ENCODE data around the gene TLCD2. TPM values are rescaled to one million over a fixed set of nuclear protein-coding genes. Genes with fewer than 3 reads are reported as not detected.

Gene TLCD2
- polyA plus RNA-seq, 1 experiment, result 3.1 TPM

DNA sequence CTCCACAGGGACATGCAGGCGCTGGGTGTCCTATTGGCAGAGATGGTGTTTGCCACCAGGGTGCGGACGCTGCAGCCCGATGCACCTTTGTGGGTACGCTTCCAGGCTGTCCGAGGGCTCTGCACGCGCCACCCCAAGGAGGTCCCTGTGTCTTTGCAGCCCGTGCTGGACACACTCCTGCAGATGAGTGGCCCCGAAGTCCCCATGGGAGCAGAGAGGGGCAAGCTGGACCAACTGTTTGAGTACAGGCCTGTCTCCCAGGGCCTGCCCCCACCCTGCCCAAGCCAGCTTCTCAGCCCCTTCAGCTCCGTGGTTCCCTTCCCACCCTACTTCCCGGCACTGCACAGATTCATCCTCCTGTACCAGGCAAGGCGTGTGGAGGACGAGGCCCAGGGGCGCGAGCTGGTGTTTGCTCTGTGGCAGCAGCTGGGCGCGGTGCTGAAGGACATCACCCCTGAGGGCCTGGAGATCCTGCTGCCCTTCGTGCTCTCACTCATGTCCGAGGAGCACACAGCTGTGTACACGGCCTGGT lies 17.1 kb upstream of the TLCD2 start:
- CTCF ChIA-PET, result no interaction called here

DNA sequence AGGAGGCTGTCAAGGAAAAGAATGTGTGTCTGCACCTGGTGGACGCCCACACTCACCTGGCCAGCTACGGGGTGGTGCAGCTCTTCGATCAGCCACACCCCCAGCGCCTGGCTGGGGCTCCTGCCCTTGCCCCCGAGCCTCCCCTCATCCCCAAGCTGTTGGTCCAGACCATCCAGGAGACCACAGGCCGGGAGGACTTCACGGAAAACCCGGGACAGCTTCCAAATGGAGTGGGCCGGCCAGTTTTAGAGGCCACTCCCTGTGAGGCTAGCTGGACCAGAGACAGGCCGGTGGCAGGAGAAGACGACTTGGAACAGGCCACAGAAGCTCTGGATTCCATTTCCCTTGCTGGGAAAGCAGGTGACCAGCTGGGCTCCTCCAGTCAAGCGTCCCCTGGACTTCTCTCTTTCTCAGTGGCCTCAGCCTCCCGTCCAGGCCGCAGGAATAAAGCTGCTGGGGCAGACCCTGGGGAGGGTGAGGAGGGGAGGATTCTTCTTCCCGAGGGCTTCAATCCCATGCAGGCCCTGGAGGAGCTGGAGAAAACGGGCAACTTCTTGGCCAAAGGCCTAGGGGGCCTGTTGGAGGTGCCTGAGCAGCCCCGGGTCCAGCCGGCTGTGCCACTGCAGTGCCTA lies 16.6 kb upstream of the TLCD2 start:
- ChIA-PET CTCF (interaction anchor here (2.1 kb wide), 1 partner anchor 57 kb away, joined by 7 read pairs; no protein-coding TSS in a partner anchor), POLR2A (interaction anchor here (2.9 kb wide), 1 partner anchor 10 kb away, joined by 14 read pairs; no protein-coding TSS in a partner anchor)
- Histone ChIP-seq H3K27ac (ENCODE audit: low read depth, low read length) (no peak overlapping the region), H3K27me3 (ENCODE audit: control insufficient read depth, insufficient read depth, low read length) (no peaks in the 10 kb centered on the region), H3K9me3 (ENCODE audit: control insufficient read depth, insufficient read depth, low read length) (peaks cover 11% of the 10 kb centered on the region; the same call in 1 of the 2 replicates), H3K4me3 (ENCODE audit: low read depth, low read length) (no peak overlapping the region)
- no peak for DNase-seq (ENCODE audit: low read depth, low spot score)
- TF ChIP-seq, protein P1, sequence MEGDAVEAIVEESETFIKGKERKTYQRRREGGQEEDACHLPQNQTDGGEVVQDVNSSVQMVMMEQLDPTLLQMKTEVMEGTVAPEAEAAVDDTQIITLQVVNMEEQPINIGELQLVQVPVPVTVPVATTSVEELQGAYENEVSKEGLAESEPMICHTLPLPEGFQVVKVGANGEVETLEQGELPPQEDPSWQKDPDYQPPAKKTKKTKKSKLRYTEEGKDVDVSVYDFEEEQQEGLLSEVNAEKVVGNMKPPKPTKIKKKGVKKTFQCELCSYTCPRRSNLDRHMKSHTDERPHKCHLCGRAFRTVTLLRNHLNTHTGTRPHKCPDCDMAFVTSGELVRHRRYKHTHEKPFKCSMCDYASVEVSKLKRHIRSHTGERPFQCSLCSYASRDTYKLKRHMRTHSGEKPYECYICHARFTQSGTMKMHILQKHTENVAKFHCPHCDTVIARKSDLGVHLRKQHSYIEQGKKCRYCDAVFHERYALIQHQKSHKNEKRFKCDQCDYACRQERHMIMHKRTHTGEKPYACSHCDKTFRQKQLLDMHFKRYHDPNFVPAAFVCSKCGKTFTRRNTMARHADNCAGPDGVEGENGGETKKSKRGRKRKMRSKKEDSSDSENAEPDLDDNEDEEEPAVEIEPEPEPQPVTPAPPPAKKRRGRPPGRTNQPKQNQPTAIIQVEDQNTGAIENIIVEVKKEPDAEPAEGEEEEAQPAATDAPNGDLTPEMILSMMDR (IDR thresholded peaks at IDR 0.05; ENCODE audit: low read depth, low read length), result no peak

More for the DNA sequence above, 17.1 kb upstream of the TLCD2 start:
- Histone ChIP-seq H3K4me3 (ENCODE audit: low read depth, low read length) (no peak overlapping the region), H3K27me3 (ENCODE audit: control insufficient read depth, insufficient read depth, low read length) (no peaks in the 10 kb centered on the region), H3K27ac (ENCODE audit: low read depth, low read length) (no peak overlapping the region), H3K9me3 (ENCODE audit: control insufficient read depth, insufficient read depth, low read length) (peaks cover 11% of the 10 kb centered on the region; the same call in 1 of the 2 replicates)
- TF ChIP-seq, protein P1 (IDR thresholded peaks at IDR 0.05; ENCODE audit: low read depth, low read length), result no peak
- POLR2A ChIA-PET, result interaction anchor here (2.9 kb wide), 1 partner anchor 10 kb away, joined by 14 read pairs; no protein-coding TSS in a partner anchor
- no peak for DNase-seq (ENCODE audit: low read depth, low spot score)

DNA sequence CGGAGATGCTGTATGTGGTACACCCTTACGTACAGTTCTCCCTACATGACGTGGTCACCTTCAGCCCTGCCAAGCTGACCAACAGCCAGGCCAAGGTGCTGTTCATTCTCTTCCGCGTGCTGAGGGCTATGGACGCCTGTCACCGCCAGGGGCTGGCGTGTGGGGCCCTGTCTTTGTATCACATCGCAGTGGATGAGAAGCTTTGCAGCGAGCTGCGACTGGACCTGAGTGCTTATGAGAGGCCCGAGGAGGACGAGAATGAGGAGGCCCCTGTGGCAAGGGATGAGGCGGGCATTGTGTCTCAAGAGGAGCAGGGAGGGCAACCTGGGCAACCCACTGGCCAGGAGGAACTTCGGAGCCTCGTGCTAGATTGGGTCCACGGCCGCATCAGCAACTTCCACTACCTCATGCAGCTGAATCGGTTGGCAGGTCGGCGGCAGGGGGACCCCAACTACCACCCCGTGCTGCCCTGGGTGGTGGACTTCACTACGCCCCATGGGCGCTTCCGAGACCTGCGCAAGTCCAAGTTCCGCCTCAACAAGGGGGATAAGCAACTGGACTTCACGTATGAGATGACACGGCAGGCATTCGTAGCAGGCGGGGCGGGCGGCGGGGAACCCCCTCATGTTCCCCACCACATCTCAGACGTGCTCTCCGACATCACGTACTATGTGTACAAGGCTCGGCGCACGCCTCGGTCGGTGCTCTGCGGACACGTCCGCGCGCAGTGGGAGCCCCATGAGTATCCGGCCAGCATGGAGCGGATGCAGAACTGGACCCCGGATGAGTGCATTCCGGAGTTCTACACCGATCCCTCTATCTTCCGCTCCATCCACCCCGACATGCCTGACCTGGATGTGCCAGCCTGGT lies 15.7 kb upstream of the TLCD2 start:
- POLR2A ChIA-PET, result interaction anchor here (1.6 to 2.9 kb wide), 2 partner anchors 9 kb away, joined by 7 to 14 read pairs; no protein-coding TSS in a partner anchor
- H3K27ac ChIP-seq (ENCODE audit: low read depth, low read length), result no peak overlapping the region
- no peak overlapping the region for H3K4me3 ChIP-seq (ENCODE audit: low read depth, low read length)
- peaks cover 11% of the 10 kb centered on the region; the same call in 1 of the 2 replicates for H3K9me3 ChIP-seq (ENCODE audit: control insufficient read depth, insufficient read depth, low read length)
- no peak for DNase-seq (ENCODE audit: low read depth, low spot score)
- CTCF ChIA-PET, result interaction anchor here (2.1 kb wide), 1 partner anchor 58 kb away, joined by 7 read pairs; no protein-coding TSS in a partner anchor
- H3K27me3 ChIP-seq (ENCODE audit: control insufficient read depth, insufficient read depth, low read length), result no peaks in the 10 kb centered on the region
- TF ChIP-seq, protein P1 (IDR thresholded peaks at IDR 0.05; ENCODE audit: low read depth, low read length), result no peak

DNA sequence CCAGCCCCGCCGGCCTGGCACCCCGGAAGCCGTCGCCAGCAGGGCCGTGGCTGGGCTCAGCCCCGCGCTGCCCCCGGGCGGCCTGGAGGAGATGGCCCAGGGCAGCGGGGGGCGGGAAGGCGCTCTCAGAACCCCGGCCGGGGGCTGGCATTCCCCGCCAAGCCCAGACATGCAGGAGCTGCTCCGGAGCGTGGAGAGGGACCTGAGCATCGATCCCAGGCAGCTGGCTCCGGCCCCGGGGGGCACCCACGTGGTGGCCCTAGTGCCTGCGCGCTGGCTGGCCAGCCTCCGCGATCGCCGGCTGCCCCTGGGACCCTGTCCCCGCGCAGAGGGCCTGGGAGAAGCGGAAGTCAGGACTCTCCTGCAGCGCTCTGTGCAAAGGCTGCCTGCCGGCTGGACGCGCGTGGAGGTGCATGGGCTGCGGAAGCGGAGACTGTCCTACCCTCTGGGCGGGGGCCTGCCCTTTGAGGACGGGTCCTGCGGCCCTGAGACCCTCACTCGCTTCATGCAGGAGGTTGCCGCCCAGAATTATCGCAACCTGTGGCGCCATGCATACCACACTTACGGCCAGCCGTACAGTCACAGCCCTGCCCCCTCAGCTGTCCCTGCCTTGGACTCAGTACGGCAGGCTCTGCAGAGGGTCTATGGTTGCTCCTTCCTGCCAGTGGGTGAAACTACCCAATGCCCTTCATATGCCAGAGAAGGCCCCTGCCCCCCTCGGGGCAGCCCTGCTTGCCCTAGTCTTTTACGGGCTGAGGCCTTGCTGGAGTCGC lies 14.9 kb upstream of the TLCD2 start:
- no peak overlapping the region for H3K27ac ChIP-seq (ENCODE audit: low read depth, low read length)
- DNase-seq (ENCODE audit: low read depth, low spot score), result no peak

More for the DNA sequence above, 14.9 kb upstream of the TLCD2 start:
- ChIA-PET CTCF (interaction anchor here (2.1 kb wide), 1 partner anchor 59 kb away, joined by 7 read pairs; no protein-coding TSS in a partner anchor), POLR2A (interaction anchor here (1.2 to 1.6 kb wide), 2 partner anchors 9 to 39 kb away, joined by 3 to 7 read pairs; no protein-coding TSS in a partner anchor)
- peaks cover 11% of the 10 kb centered on the region; the same call in 1 of the 2 replicates for H3K9me3 ChIP-seq (ENCODE audit: control insufficient read depth, insufficient read depth, low read length)
- no peaks in the 10 kb centered on the region for H3K27me3 ChIP-seq (ENCODE audit: control insufficient read depth, insufficient read depth, low read length)
- peak overlapping the region; percentile 60 for H3K4me3 ChIP-seq (ENCODE audit: low read depth, low read length)
- TF ChIP-seq, protein P1 (IDR thresholded peaks at IDR 0.05; ENCODE audit: low read depth, low read length), result no peak

All from AG04450 (cell line).